ENCODE results near the gene L1TD1. TPM values are rescaled to one million over a fixed set of nuclear protein-coding genes. Genes with fewer than 3 reads are reported as not detected.

The L1TD1 gene
- total RNA-seq, 1 experiment from 2014 or later: 0.20 TPM

DNA sequence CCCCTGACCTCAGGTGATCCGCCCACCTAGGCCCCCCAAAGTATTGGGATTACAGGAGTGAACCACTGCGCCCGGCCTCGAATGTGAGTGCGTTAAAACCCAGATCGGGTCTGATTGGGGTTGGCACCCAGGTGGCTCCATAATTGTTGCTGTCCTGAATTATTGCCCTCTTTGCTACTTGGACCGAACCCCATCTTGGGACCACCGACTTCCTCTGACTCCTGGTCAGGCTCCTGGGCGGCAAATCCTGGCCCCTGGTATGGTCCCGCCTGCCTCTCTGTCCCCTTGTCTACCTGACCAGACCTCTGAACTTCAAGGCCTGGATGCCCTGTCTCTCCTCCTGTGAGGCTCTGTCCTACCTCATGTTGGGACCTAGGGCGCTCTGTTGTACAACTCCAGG, 32.8 kb downstream of the L1TD1 start:
- Histone ChIP-seq H3K9me2 (ENCODE audit: insufficient read depth) (no peaks in the 10 kb centered on the region), H3K4me2 (ENCODE audit: low read length) (no peak overlapping the region), H2AFZ (ENCODE audit: low read depth, low read length, poor library complexity, severe bottlenecking) (no peak overlapping the region), H3K4me3 (replicated peaks in 1 of 2; ENCODE audit: low read depth in 1 of 2, low read length in 2 of 2) (no peak overlapping the region), H3K9ac (ENCODE audit: low read length) (no peak overlapping the region), H3K27ac (ENCODE audit: low read depth, low read length) (no peak overlapping the region), H3K9me3 (ENCODE audit: control insufficient read depth in 1 of 2, insufficient read depth in 1 of 2, low read depth in 1 of 2, low read length in 2 of 2) (no peaks in the 10 kb centered on the region), H4K20me1 (ENCODE audit: insufficient read depth) (no peaks in the 10 kb centered on the region), H3K36me3 (ENCODE audit: control insufficient read depth in 1 of 2, insufficient read depth in 2 of 2, low read length in 2 of 2) (no peaks in the 10 kb centered on the region), H3K79me2 (ENCODE audit: insufficient read depth, low read length) (no peaks in the 10 kb centered on the region), H3K27me3 (ENCODE audit: insufficient read depth, low read length) (no peaks in the 10 kb centered on the region), H3K4me1 (ENCODE audit: control insufficient read depth in 1 of 2, insufficient read depth in 2 of 2, low read length in 2 of 2) (peaks cover 16 to 28% of the 10 kb centered on the region in 2 experiments)
- TF ChIP-seq SIN3A (IDR thresholded peaks at IDR 0.05; ENCODE audit: low read depth) (no peak), CBX3 (IDR thresholded peaks at IDR 0.05; ENCODE audit: low read depth) (no peak), RAD21 (IDR thresholded peaks at IDR 0.05; ENCODE audit: low read depth) (no peak), EZH2phosphoT487 (IDR thresholded peaks at IDR 0.05; ENCODE audit: borderline replicate concordance) (no peak), MAX (IDR thresholded peaks at IDR 0.05) (no peak), EGR1 (IDR thresholded peaks at IDR 0.05; ENCODE audit: low read depth) (no peak), CTCF (IDR thresholded peaks at IDR 0.05 in 2 of 3, conservative IDR thresholded peaks at IDR 0.05 in 1 of 3; ENCODE audit: borderline replicate concordance in 1 of 3, insufficient read depth in 1 of 3, low read depth in 2 of 3, low read length in 2 of 3) (no peak), REST (IDR thresholded peaks at IDR 0.05; ENCODE audit: low read depth) (no peak), YY1 (IDR thresholded peaks at IDR 0.05; ENCODE audit: extremely low read depth, insufficient replicate concordance, low read depth, low read length) (no peak), ELF1 (IDR thresholded peaks at IDR 0.05; ENCODE audit: borderline replicate concordance, low read depth) (no peak), ZNF274 (IDR thresholded peaks at IDR 0.05; ENCODE audit: low read depth, low read length) (no peak), TCF7L2 (IDR thresholded peaks at IDR 0.05; ENCODE audit: borderline replicate concordance, extremely low read depth, insufficient read depth, insufficient read length) (no peak), SRF (IDR thresholded peaks at IDR 0.05; ENCODE audit: low read depth) (no peak), ZFX (IDR thresholded peaks at IDR 0.05) (no peak), POLR2A (IDR thresholded peaks at IDR 0.05; ENCODE audit: borderline replicate concordance, extremely low read depth, insufficient read depth, insufficient read length) (no peak), POLR2AphosphoS5 (IDR thresholded peaks at IDR 0.05; ENCODE audit: low read depth, low read length) (no peak), SP1 (IDR thresholded peaks at IDR 0.05; ENCODE audit: low read depth) (no peak)
- TF ChIP-seq, protein P1, sequence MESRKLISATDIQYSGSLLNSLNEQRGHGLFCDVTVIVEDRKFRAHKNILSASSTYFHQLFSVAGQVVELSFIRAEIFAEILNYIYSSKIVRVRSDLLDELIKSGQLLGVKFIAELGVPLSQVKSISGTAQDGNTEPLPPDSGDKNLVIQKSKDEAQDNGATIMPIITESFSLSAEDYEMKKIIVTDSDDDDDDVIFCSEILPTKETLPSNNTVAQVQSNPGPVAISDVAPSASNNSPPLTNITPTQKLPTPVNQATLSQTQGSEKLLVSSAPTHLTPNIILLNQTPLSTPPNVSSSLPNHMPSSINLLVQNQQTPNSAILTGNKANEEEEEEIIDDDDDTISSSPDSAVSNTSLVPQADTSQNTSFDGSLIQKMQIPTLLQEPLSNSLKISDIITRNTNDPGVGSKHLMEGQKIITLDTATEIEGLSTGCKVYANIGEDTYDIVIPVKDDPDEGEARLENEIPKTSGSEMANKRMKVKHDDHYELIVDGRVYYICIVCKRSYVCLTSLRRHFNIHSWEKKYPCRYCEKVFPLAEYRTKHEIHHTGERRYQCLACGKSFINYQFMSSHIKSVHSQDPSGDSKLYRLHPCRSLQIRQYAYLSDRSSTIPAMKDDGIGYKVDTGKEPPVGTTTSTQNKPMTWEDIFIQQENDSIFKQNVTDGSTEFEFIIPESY (IDR thresholded peaks at IDR 0.05; ENCODE audit: extremely low read depth, insufficient replicate concordance, low read length): no peak
- ChIA-PET CTCF (no interaction called here), POLR2A (no interaction called here), RAD21 (ENCODE audit: low non-redundant PET in 1 of 2, low total read pairs in 2 of 2, uncharacterized antibody in 2 of 2, unreplicated experiment in 2 of 2) (no interaction called here)
- ATAC-seq: no peak
- no TSS peak for BruUV-seq (replicated peaks)
- intact Hi-C loops (cut with micrococcal nuclease): no loop called here
- no peak for DNase-seq (ENCODE audit: low read depth, low spot score)
